Measurements from ENCODE around the gene TOMT.

The TOMT gene

DNA sequence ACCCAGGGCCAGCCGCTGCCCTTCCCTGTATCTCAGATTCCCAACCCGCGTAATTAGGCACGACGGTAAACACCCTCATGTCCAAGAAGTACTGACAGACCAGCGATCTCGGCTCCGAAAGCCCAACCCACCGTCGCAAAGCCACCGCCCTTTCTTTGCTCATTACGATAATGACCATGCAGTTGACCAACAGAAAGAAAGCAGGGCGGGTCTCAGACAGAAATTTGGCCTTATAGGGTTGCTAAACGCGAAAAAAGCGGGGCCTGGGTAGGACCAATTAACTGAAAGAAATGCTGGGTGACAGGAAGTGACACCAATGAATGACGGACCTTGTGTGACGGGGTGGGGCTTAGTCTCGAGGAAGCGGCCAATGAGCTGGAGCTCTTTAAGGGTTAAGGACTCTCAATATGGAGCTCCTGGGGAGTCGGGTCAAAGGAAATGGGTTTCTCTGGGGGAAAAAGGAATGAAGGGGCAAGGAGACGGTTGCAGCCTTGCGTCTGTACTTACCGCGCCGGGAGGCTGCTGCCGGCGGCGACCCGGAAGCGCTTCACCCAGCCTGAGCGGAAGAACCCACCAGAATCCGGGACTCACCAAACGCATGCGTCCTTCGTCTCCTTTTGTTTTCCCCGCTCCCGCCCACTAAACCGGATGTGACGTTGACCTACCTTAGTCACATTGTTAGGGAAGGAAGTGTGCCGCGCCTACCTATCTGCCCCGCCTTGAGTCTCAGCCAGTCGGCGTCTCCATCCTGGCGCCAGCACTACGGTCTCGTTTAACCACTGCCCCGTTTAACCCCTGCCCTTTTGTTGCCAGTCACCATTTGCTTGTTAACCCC lies 6.6 kb downstream of the TOMT start, which contains the start of gene ANAPC15:
ANAPC15 (minus strand) TSS at position 553 of the 835 bp plus-strand sequence. CDS start 1,419 bp downstream, outside the sequence.
- Histone ChIP-seq H3K9ac (ENCODE audit: insufficient read length) (peak within 1 kb of the TSS; percentile 99), H3K36me3 (ENCODE audit: insufficient read depth, low read length) (no peaks in the 10 kb centered on the region; the same call in 1 of the 2 replicates), H3K9me3 (ENCODE audit: low read depth, low read length) (no peaks in the 10 kb centered on the region), H3K27ac (peak within 1 kb of the TSS; percentile 98), H3K4me3 (peak within 1 kb of the TSS; percentile 90)
- no peak for TF ChIP-seq EZH2 (IDR thresholded peaks at IDR 0.05)
- peak; percentile 97 for TF ChIP-seq POLR2AphosphoS5 (IDR thresholded peaks at IDR 0.05; ENCODE audit: borderline replicate concordance, low read depth, low read length)
- peak; percentile 97 for DNase-seq (ENCODE audit: low read depth, low spot score)

GRCh38 chr11:72112978-72113808 lies 7.5 kb downstream of the TOMT start:
- TF ChIP-seq EZH2 (IDR thresholded peaks at IDR 0.05), result no peak
- no peak for TF ChIP-seq POLR2AphosphoS5 (IDR thresholded peaks at IDR 0.05; ENCODE audit: borderline replicate concordance, low read depth, low read length)
- TF ChIP-seq FOXP2 (optimal IDR thresholded peaks at IDR 0.05; ENCODE audit: control extremely low read depth, extremely low read length, insufficient read depth), result no peak
- Histone ChIP-seq H3K36me3 (ENCODE audit: insufficient read depth, low read length) (no peaks in the 10 kb centered on the region; the same call in 1 of the 2 replicates), H3K4me3 (peak overlapping the region; percentile 90), H3K9ac (ENCODE audit: insufficient read length) (peak overlapping the region; percentile 99), H3K27ac (peak overlapping the region; percentile 98), H3K9me3 (ENCODE audit: low read depth, low read length) (no peaks in the 10 kb centered on the region)
- no peak for DNase-seq (ENCODE audit: low read depth, low spot score)

GRCh38 chr11:72114570-72114969 lies 8.8 kb downstream of the TOMT start:
- Histone ChIP-seq H3K36me3 (ENCODE audit: insufficient read depth, low read length) (no peaks in the 10 kb centered on the region; the same call in 1 of the 2 replicates), H3K9me3 (ENCODE audit: low read depth, low read length) (no peaks in the 10 kb centered on the region), H3K9ac (ENCODE audit: insufficient read length) (no peak overlapping the region), H3K27ac (no peak overlapping the region), H3K4me3 (no peak overlapping the region)
- TF ChIP-seq EZH2 (IDR thresholded peaks at IDR 0.05) (no peak), FOXP2 (optimal IDR thresholded peaks at IDR 0.05; ENCODE audit: control extremely low read depth, extremely low read length, insufficient read depth) (no peak), POLR2AphosphoS5 (IDR thresholded peaks at IDR 0.05; ENCODE audit: borderline replicate concordance, low read depth, low read length) (no peak)
- DNase-seq (ENCODE audit: low read depth, low spot score), result no peak

GRCh38 chr11:72116019-72116755 lies 10.5 kb downstream of the TOMT start:
- no peak for TF ChIP-seq EZH2 (IDR thresholded peaks at IDR 0.05)
- TF ChIP-seq POLR2AphosphoS5 (IDR thresholded peaks at IDR 0.05; ENCODE audit: borderline replicate concordance, low read depth, low read length), result no peak
- TF ChIP-seq FOXP2 (optimal IDR thresholded peaks at IDR 0.05; ENCODE audit: control extremely low read depth, extremely low read length, insufficient read depth), result no peak
- Histone ChIP-seq H3K36me3 (ENCODE audit: insufficient read depth, low read length) (no peaks in the 10 kb centered on the region), H3K9me3 (ENCODE audit: low read depth, low read length) (no peaks in the 10 kb centered on the region), H3K9ac (ENCODE audit: insufficient read length) (no peak overlapping the region), H3K4me3 (no peak overlapping the region), H3K27ac (no peak overlapping the region)
- DNase-seq (ENCODE audit: low read depth, low spot score), result no peak

GRCh38 chr11:72119198-72119597 lies 13.5 kb downstream of the TOMT start:
- H3K36me3 ChIP-seq (ENCODE audit: insufficient read depth, low read length), result no peaks in the 10 kb centered on the region
- H3K9me3 ChIP-seq (ENCODE audit: low read depth, low read length), result no peaks in the 10 kb centered on the region
- TF ChIP-seq POLR2AphosphoS5 (IDR thresholded peaks at IDR 0.05; ENCODE audit: borderline replicate concordance, low read depth, low read length) (no peak), EZH2 (IDR thresholded peaks at IDR 0.05) (no peak), FOXP2 (optimal IDR thresholded peaks at IDR 0.05; ENCODE audit: control extremely low read depth, extremely low read length, insufficient read depth) (no peak)
- H3K27ac ChIP-seq, result no peak overlapping the region
- H3K9ac ChIP-seq (ENCODE audit: insufficient read length), result no peak overlapping the region
- no peak overlapping the region for H3K4me3 ChIP-seq
- DNase-seq (ENCODE audit: low read depth, low spot score), result no peak

GRCh38 chr11:72120930-72121329 lies 15.2 kb downstream of the TOMT start:
- DNase-seq (ENCODE audit: low read depth, low spot score), result no peak
- H3K9ac ChIP-seq (ENCODE audit: insufficient read length), result no peak overlapping the region
- H3K4me3 ChIP-seq, result no peak overlapping the region
- TF ChIP-seq POLR2AphosphoS5 (IDR thresholded peaks at IDR 0.05; ENCODE audit: borderline replicate concordance, low read depth, low read length), result no peak
- H3K36me3 ChIP-seq (ENCODE audit: insufficient read depth, low read length), result no peaks in the 10 kb centered on the region
- H3K9me3 ChIP-seq (ENCODE audit: low read depth, low read length), result no peaks in the 10 kb centered on the region
- no peak overlapping the region for H3K27ac ChIP-seq

- Histone ChIP-seq H3K27ac (no peak overlapping the region), H3K9me3 (ENCODE audit: low read depth, low read length) (no peaks in the 10 kb centered on the region), H3K9ac (ENCODE audit: insufficient read length) (no peak overlapping the region), H3K36me3 (ENCODE audit: insufficient read depth, low read length) (no peaks in the 10 kb centered on the region), H3K4me3 (no peak overlapping the region)
- no peak for TF ChIP-seq EZH2 (IDR thresholded peaks at IDR 0.05)
- no peak for TF ChIP-seq FOXP2 (optimal IDR thresholded peaks at IDR 0.05; ENCODE audit: control extremely low read depth, extremely low read length, insufficient read depth)
- no peak for TF ChIP-seq POLR2AphosphoS5 (IDR thresholded peaks at IDR 0.05; ENCODE audit: borderline replicate concordance, low read depth, low read length)
- no peak for DNase-seq (ENCODE audit: low read depth, low spot score)
These were observed 16.9 kb downstream of the TOMT start for GRCh38 chr11:72122607-72123006.

Measured in SK-N-MC (cell line).